A549 (cell line): ENCODE results near the gene HMGN1. TPM values are rescaled to one million over a fixed set of nuclear protein-coding genes. Genes with fewer than 3 reads are reported as not detected.
A peak's percentile ranks its signal among the peaks of the same experiment; 100 is the strongest.

Experiments used
- ATAC-seq, 2 experiments: fragments of 200-7000 bp in 1 of 2; fragments of >200 bp in 1 of 2; cut with Nextera tagmentation in 1 of 2; cut with Tn5 transposase in 1 of 2; 3 replicates each; pipeline versions ENCODE4 v1.8.0 to v1.9.1; 2018 to 2020; ENCODE audit warnings: mild to moderate bottlenecking in 1 of 2, moderate library complexity in 1 of 2
- CTCF ChIA-PET: fragments of 300-600 bp; sonication (Branson Sonifier 250); formaldehyde crosslinking; extraction: SDS; loops from one replicate; lab custom pipeline; 2021; ENCODE audit warnings: antibody characterized with exemption, inconsistent platforms; lab: Yijun Ruan, JAX
- POLR2A ChIA-PET: fragments of 350-600 bp; formaldehyde crosslinking; extraction: SDS; loops from one replicate; lab custom pipeline; 2021; ENCODE audit warnings: antibody characterized with exemption, inconsistent platforms; lab: Yijun Ruan, JAX
- DNase-seq, 2 experiments: peaks; one replicate each; pipeline versions ENCODE4 v3.0.0 to v3.0.0-alpha.2; 2011 to 2016; ENCODE audit warnings: low read depth in 1 of 2, low spot score in 1 of 2
- FAIRE-seq: peaks from 2 replicates; lab custom pipeline; 2011; peaks lifted over from hg19 to GRCh38; lab: Jason Lieb, UNC
- H3K27ac ChIP-seq, 2 experiments: fragments of >200 bp; sonication (Bioruptor Twin); formaldehyde crosslinking; 3 replicates each; pipeline ENCODE4 v1.5.1; 2016 to 2017
- H3K4me1 ChIP-seq: fragments of >200 bp; sonication (Bioruptor Twin); formaldehyde crosslinking; 3 replicates; pipeline ENCODE4 v1.6.1; 2016
- H3K4me2 ChIP-seq: fragments of >200 bp; sonication (Bioruptor Twin); formaldehyde crosslinking; 3 replicates; pipeline ENCODE4 v1.6.1; 2016
- H3K4me3 ChIP-seq: fragments of >200 bp; sonication (Bioruptor Twin); formaldehyde crosslinking; 3 replicates; pipeline ENCODE4 v1.5.1; 2016
- H3K9me3 ChIP-seq: fragments of >200 bp; sonication (Bioruptor Twin); formaldehyde crosslinking; 3 replicates; pipeline ENCODE4 v1.6.1; 2016
- BHLHE40 ChIP-seq: IDR thresholded peaks from 2 replicates; pipeline ENCODE4 v1.6.1; 2012; ENCODE audit warnings: low read depth, low read length, inconsistent platforms
- CTCF ChIP-seq: fragments of >200 bp; sonication (Bioruptor Twin); formaldehyde crosslinking; IDR thresholded peaks from 3 replicates; pipeline ENCODE4 v1.5.1; 2016
- EHF ChIP-seq: fragments of 250-450 bp; sonication (Bioruptor Pico); IDR thresholded peaks from 2 replicates; pipeline ENCODE4 v1.5.0; 2020; ENCODE audit warnings: mild to moderate bottlenecking
- FOSB ChIP-seq: fragments of 250-450 bp; sonication (Bioruptor Pico); IDR thresholded peaks from 2 replicates; pipeline ENCODE4 v1.5.0; 2020; ENCODE audit warnings: mild to moderate bottlenecking, moderate library complexity
- HDAC2 ChIP-seq: fragments of 200-600 bp; sonication (generic); IDR thresholded peaks from 2 replicates; pipeline ENCODE4 v1.6.1; 2016
- HEYL ChIP-seq: fragments of 250-450 bp; sonication (Bioruptor Pico); IDR thresholded peaks from 2 replicates; pipeline ENCODE4 v1.8.0; 2021; ENCODE audit warnings: mild to moderate bottlenecking, moderate library complexity
- HOXA7 ChIP-seq: fragments of 250-450 bp; sonication (Bioruptor Pico); IDR thresholded peaks from 2 replicates; pipeline ENCODE4 v1.5.0; 2020; ENCODE audit warnings: mild to moderate bottlenecking, moderate library complexity
- HOXB13 ChIP-seq: fragments of 250-450 bp; sonication (Bioruptor Pico); IDR thresholded peaks from 2 replicates; pipeline ENCODE4 v1.5.0; 2020; ENCODE audit warnings: low read depth, mild to moderate bottlenecking, moderate library complexity
- HOXB5 ChIP-seq: fragments of 250-450 bp; sonication (Bioruptor Pico); IDR thresholded peaks from 2 replicates; pipeline ENCODE4 v1.5.0; 2020; ENCODE audit warnings: mild to moderate bottlenecking, moderate library complexity
- JUNB ChIP-seq: fragments of >200 bp; sonication (Bioruptor Twin); formaldehyde crosslinking; IDR thresholded peaks from 2 replicates; pipeline ENCODE4 v1.6.1; 2016
- KDM5A ChIP-seq: fragments of 200-600 bp; sonication (generic); IDR thresholded peaks from 2 replicates; pipeline ENCODE4 v1.6.1; 2016; ENCODE audit warnings: antibody characterized with exemption, mild to moderate bottlenecking
- MAFK ChIP-seq: fragments of 450-650 bp; IDR thresholded peaks from 2 replicates; pipeline ENCODE4 v1.6.1; 2014; ENCODE audit not compliant: partially characterized antibody
- PBX3 ChIP-seq: IDR thresholded peaks from 2 replicates; pipeline ENCODE4 v1.6.1; 2012
- PHF8 ChIP-seq: fragments of 200-600 bp; sonication (generic); IDR thresholded peaks from 2 replicates; pipeline ENCODE4 v1.6.1; 2016; ENCODE audit warnings: low read depth, mild to moderate bottlenecking, antibody characterized with exemption, moderate library complexity, borderline replicate concordance
- POLR2A ChIP-seq: IDR thresholded peaks from 2 replicates; pipeline ENCODE4 v1.6.1; 2012; ENCODE audit warnings: mild to moderate bottlenecking, low read length
- RAD21 ChIP-seq, 2 experiments: fragments of >200 bp in 1 of 2; sonication (Bioruptor Twin) in 1 of 2; formaldehyde crosslinking in 1 of 2; IDR thresholded peaks in 1 of 2; conservative IDR thresholded peaks in 1 of 2; 2 replicates in 1 of 2; 3 replicates in 1 of 2; pipeline ENCODE4 v1.6.1; 2012 to 2018; ENCODE audit warnings: inconsistent platforms in 1 of 2
- RCOR1 ChIP-seq: fragments of 150-350 bp; IDR thresholded peaks from 2 replicates; pipeline ENCODE4 v1.6.1; 2014; ENCODE audit warnings: antibody characterized with exemption, low read length, low read depth
- REST ChIP-seq: fragments of 200-600 bp; sonication (generic); IDR thresholded peaks from 2 replicates; pipeline ENCODE4 v1.6.1; 2016; ENCODE audit warnings: antibody characterized with exemption, mild to moderate bottlenecking, moderate library complexity
- RFX5 ChIP-seq: fragments of 450-650 bp; IDR thresholded peaks from 2 replicates; pipeline ENCODE4 v1.7.1; 2014; ENCODE audit warnings: antibody characterized with exemption, mild to moderate bottlenecking, moderate library complexity
- SREBF2 ChIP-seq: fragments of 450-650 bp; IDR thresholded peaks from 2 replicates; pipeline ENCODE4 v1.6.1; 2014; ENCODE audit warnings: mild to moderate bottlenecking, moderate library complexity
- WGBS: methylation state at CpG from one replicate; pipeline ENCODE4 v1.1.6; 2017; ENCODE audit errors: missing lambda C conversion rate; 5-methylcytosine and 5-hydroxymethylcytosine counted together
- polyA plus RNA-seq, 4 experiments: library from polyadenylated mRNA; depleted of rRNA in 3 of 4; stranded (reverse); fragments of >200 nt; fragmentation: RNase III in 1 of 4; extraction: RNeasy Plus Mini Kit Qiagen cat#74134 plus additional on column Dnase treatment in 1 of 4; gene quantifications; 2 replicates in 3 of 4; 3 replicates in 1 of 4; pipeline ENCODE4 v1.2.3, GENCODE V29; 2011 to 2017
- TF ChIP-seq, protein P1 (sequence below): fragments of 450-650 bp; IDR thresholded peaks from 2 replicates; pipeline ENCODE4 v1.6.1; 2014; ENCODE audit warnings: antibody characterized with exemption

Gene HMGN1
- polyA plus RNA-seq, 2 of the 4 experiments (the other 2 are of a cell fraction): 222 to 269 TPM

GRCh38 chr21:39313571-39314142 lies 35.2 kb downstream of the HMGN1 start, which contains the start of gene BRWD1 (continued):
- TF ChIP-seq, protein P1, sequence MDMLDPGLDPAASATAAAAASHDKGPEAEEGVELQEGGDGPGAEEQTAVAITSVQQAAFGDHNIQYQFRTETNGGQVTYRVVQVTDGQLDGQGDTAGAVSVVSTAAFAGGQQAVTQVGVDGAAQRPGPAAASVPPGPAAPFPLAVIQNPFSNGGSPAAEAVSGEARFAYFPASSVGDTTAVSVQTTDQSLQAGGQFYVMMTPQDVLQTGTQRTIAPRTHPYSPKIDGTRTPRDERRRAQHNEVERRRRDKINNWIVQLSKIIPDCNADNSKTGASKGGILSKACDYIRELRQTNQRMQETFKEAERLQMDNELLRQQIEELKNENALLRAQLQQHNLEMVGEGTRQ: no peak
- peak; percentile 59; the same call in 1 of the 2 replicates for TF ChIP-seq PHF8

DNA sequence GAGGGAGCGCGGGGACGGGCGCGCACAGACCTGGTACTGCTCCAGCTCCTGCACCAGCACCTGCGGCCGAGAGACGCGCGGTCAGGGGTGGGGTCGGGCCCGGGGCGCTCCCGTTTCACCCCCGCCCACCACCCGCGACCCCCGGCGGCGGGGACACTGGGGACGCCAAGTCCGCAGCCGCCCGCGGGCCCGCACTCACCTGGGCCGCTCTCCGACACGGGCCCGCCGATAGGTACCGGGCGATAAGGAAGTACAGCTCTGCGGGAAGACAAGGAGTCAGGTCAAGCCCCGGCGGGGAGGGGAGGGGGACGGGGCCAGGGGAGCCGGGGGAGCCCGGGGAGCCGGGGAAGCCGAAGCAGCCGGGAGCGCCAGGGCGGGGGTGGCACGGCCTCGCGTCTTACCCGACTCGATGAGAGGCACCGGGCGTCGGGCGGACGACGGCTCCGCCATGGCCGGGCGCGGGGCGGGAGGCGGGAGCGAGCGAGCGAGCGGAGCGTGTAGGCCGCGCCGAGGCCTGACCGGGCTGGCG lies 35.8 kb downstream of the HMGN1 start:
- Histone ChIP-seq H3K27ac (peak overlapping the region; percentile 98 to 99), H3K4me1 (peaks cover 17% of the 10 kb centered on the region; the same call in 2 of the 3 replicates), H3K4me2 (peak overlapping the region; percentile 57), H3K4me3 (peak overlapping the region; percentile 86), H3K9me3 (no peaks in the 10 kb centered on the region)
- ATAC-seq (peak; percentile 74 to 81), FAIRE-seq (no peak), DNase-seq (peak in 1 of 2 experiments; percentile 10)
- TF ChIP-seq PHF8 (peak; percentile 43; the same call in 1 of the 2 replicates), PBX3 (no peak), POLR2A (peak; percentile 72)
- CTCF ChIA-PET: interaction anchor here (0.7 to 2.2 kb wide), 3 partner anchors 18 to 74 kb away, joined by 3 to 6 read pairs (median 4); no protein-coding TSS in a partner anchor
- WGBS: no CpG with 5 or more reads among the region's 71 CpGs
- POLR2A ChIA-PET: interaction anchor here (0.6 to 1.4 kb wide), 8 partner anchors 10 to 74 kb away, joined by 3 to 7 read pairs (median 4); partner anchors contain the start of gene HMGN1

- Histone ChIP-seq H3K27ac (peak overlapping the region; percentile 98 to 99), H3K4me3 (peak overlapping the region; percentile 86), H3K9me3 (no peaks in the 10 kb centered on the region), H3K4me1 (peaks cover 17% of the 10 kb centered on the region; the same call in 2 of the 3 replicates), H3K4me2 (peak overlapping the region; percentile 73)
- WGBS: 6% methylated on average over 9 of the region's 65 CpGs
- peak; percentile 81 to 90 for ATAC-seq
- DNase-seq: peak; percentile 87 to 92
- POLR2A ChIA-PET: interaction anchor here (1.0 to 1.3 kb wide), 3 partner anchors 9 to 68 kb away, joined by 4 to 7 read pairs (median 4); partner anchors contain the start of gene HMGN1
- CTCF ChIA-PET: interaction anchor here (1.2 to 2.2 kb wide), 2 partner anchors 19 to 75 kb away, joined by 3 to 6 read pairs; no protein-coding TSS in a partner anchor
- TF ChIP-seq KDM5A: no peak
- TF ChIP-seq SREBF2: peak; percentile 22; the same call in 1 of the 2 replicates
- TF ChIP-seq RAD21 (conservative IDR thresholded peaks at IDR 0.05 in 1 of 2, IDR thresholded peaks at IDR 0.05 in 1 of 2): no peak
- no peak for TF ChIP-seq EHF (CRISPR knock-in tag)
- no peak for TF ChIP-seq CTCF
- TF ChIP-seq HOXA7 (CRISPR knock-in tag): no peak
- TF ChIP-seq JUNB: no peak
- no peak for FAIRE-seq
Measured at GRCh38 chr21:39312112-39313041, 36.5 kb downstream of the HMGN1 start.

DNA sequence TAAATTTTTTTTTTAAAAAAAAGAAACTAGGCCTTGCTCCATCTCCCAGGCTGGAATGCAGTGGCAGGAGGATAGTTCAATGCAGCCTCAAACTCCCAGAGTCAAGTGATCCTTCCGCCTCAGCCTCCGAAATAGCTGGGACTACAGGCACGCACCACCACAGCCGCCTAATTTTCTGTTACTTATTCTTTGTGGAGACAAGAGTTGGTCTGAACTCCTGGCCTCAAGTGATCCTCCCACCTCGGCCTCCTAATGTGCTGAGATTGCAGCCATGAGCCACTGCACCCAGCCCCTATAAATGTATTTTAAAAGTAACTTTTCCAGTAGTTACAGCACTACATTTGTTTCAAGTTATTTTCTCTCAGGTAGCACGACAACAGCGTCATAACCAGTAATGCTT lies 37.7 kb downstream of the HMGN1 start:
- ChIA-PET POLR2A (no interaction called here), CTCF (no interaction called here)
- Histone ChIP-seq H3K4me1 (peaks cover 13% of the 10 kb centered on the region; the same call in 2 of the 3 replicates), H3K4me3 (no peak overlapping the region), H3K4me2 (no peak overlapping the region), H3K9me3 (no peaks in the 10 kb centered on the region), H3K27ac (no peak overlapping the region)
- ATAC-seq (no peak), FAIRE-seq (no peak), DNase-seq (no peak)
- 93% methylated on average over 7 of the region's 7 CpGs for WGBS
- TF ChIP-seq HEYL (CRISPR knock-in tag): no peak
- TF ChIP-seq HOXB5 (CRISPR knock-in tag): no peak
- TF ChIP-seq PHF8: no peak
- TF ChIP-seq HOXB13 (CRISPR knock-in tag): no peak
- no peak for TF ChIP-seq RCOR1
- TF ChIP-seq REST: no peak
- no peak for TF ChIP-seq FOSB (CRISPR knock-in tag)
- TF ChIP-seq BHLHE40: no peak
- no peak for TF ChIP-seq MAFK
- no peak for TF ChIP-seq RFX5
- TF ChIP-seq HDAC2: no peak
